Adrenal gland (tissue), 12 donors: Measurements from ENCODE around the gene TWNK. TPM values are rescaled to one million over a fixed set of nuclear protein-coding genes. Genes with fewer than 3 reads are reported as not detected.
A peak's percentile ranks its signal among the peaks of the same experiment; 100 is the strongest.

ENCODE experiments used
- DNase-seq, 7 donors: peaks; one replicate each; pipeline ENCODE4 v3.0.0-alpha.2; 2019 to 2020
- H3K27ac ChIP-seq, 5 donors: fragments of 200-600 bp; sonication (generic) in 4 of 5; 1 replicate in 3 of 5; 2 replicates in 2 of 5; pipeline versions ENCODE4 v1.5.1 to v1.8.0; 2016 to 2020; ENCODE audit warnings: mild to moderate bottlenecking in 1 of 5
- H3K27me3 ChIP-seq: fragments of 200-600 bp; 2 replicates; pipeline ENCODE4 v1.8.0; 2021
- H3K36me3 ChIP-seq, 2 donors: fragments of 200-600 bp; replicated peaks in 1 of 2; 1 replicate in 1 of 2; 2 replicates in 1 of 2; pipeline versions ENCODE4 v1.5.1 to v1.8.0; 2018 to 2022
- H3K4me1 ChIP-seq, 2 donors: fragments of 200-600 bp; replicated peaks in 1 of 2; 1 replicate in 1 of 2; 2 replicates in 1 of 2; pipeline versions ENCODE4 v1.5.1 to v1.8.0; 2018 to 2021
- H3K4me3 ChIP-seq, 4 donors: fragments of 200-600 bp; sonication (generic) in 3 of 4; one replicate each; pipeline ENCODE4 v1.5.1; 2016 to 2018
- H3K9me3 ChIP-seq, 3 donors: fragments of 200-600 bp; sonication (generic) in 1 of 3; replicated peaks in 1 of 3; 1 replicate in 2 of 3; 2 replicates in 1 of 3; pipeline versions ENCODE4 v1.5.1 to v1.8.0; 2016 to 2021
- CTCF ChIP-seq, 6 experiments: fragments of 450-650 bp in 4 of 6; fragments of 200-600 bp in 2 of 6; sonication (generic) in 1 of 6; IDR thresholded peaks; 1 replicate in 5 of 6; 2 replicates in 1 of 6; pipeline versions ENCODE4 v1.5.1 to v1.8.0; 2016 to 2021; ENCODE audit warnings: antibody characterized with exemption in 6 of 6, mild to moderate bottlenecking in 2 of 6, moderate library complexity in 1 of 6
- POLR2A ChIP-seq, 2 donors: fragments of 450-650 bp; IDR thresholded peaks; one replicate each; pipeline ENCODE4 v1.6.1; 2017; ENCODE audit warnings: antibody characterized with exemption in 2 of 2, mild to moderate bottlenecking in 2 of 2, moderate library complexity in 1 of 2
- WGBS, 4 donors: extraction: QIAGEN DNeasy Blood & Tissue Kit in 2 of 4; methylation state at CpG; one replicate each; pipeline versions ENCODE4 v1.1.5 to v1.1.7; 2013 to 2017; 5-methylcytosine and 5-hydroxymethylcytosine counted together
- intact Hi-C, 2 donors: fragments of 100-400 bp; cut with DNase I; formaldehyde crosslinking; loops; one replicate each; pipeline versions ENCODE4 v1.14.1 to v1.15.0; 2022 to 2023
- polyA plus RNA-seq, 3 donors: library from polyadenylated mRNA; stranded (reverse); fragments of 200-250 nt in 2 of 3; fragments of 350-450 nt in 1 of 3; fragmentation: Illumina TruSeq in 1 of 3; extraction: RNeasy Lipid Tissue Mini Kit (QIAGEN cat#74804) in 1 of 3; gene quantifications; one replicate each; pipeline ENCODE4 v1.2.3, GENCODE V29; 2013 to 2014
- total RNA-seq, 9 donors: library from RNA; depleted of rRNA in 4 of 9; stranded (reverse); fragments of >200 nt in 4 of 9; fragments of 120-200 nt in 1 of 9; fragmentation: NEBNext Ultra II Directional in 1 of 9; extraction: Animal tissue kit (Norgen Biotek cat#: 25700) in 1 of 9; gene quantifications; one replicate each; pipeline versions ENCODE4 v1.1.0 to v1.2.4, GENCODE V29; 2013 to 2023
- donor health status: healthy with polysubstance abuse.
- donor health status: Bipolar disorder and iron deficiency.
- donor health status: DM: yes; HTN: yes; CAD: no.
- donor health status: DM: no; HTN: no; CAD: no.
- donor health status: DM: no; HTN: no; CAD: no.
- donor health status: DM: yes; HTN: yes; CAD: no.

Gene TWNK
- total and polyA plus RNA-seq, 12 donors, result 5.3 to 21.8 (median 9.3) TPM

- Histone ChIP-seq H3K4me1 (no peaks in the 10 kb centered on the region), H3K27me3 (no peaks in the 10 kb centered on the region), H3K27ac (no peak overlapping the region), H3K36me3 (peaks cover 0 to 45% of the 10 kb centered on the region in 2 donors), H3K4me3 (no peak overlapping the region), H3K9me3 (no peaks in the 10 kb centered on the region)
- WGBS, 4 donors, result 87 to 89% (median 89%) methylated on average over 13 of the region's 13 CpGs
- intact Hi-C loops, result no loop called here
- TF ChIP-seq POLR2A (IDR thresholded peaks at IDR 0.05) (no peak), CTCF (IDR thresholded peaks at IDR 0.05) (no peak)
- peak in 4 of 7 donors; percentile 5 to 43 (median 13) for DNase-seq
Observed at GRCh38 chr10:100978121-100978900, 9.0 kb upstream of the TWNK start.

- H3K9me3 ChIP-seq, result no peaks in the 10 kb centered on the region
- 84 to 97% (median 86%) methylated on average over 6 to 10 of the region's 10 CpGs for WGBS, 4 donors
- H3K36me3 ChIP-seq, result peaks cover 0 to 50% of the 10 kb centered on the region in 2 donors
- peak in 2 of 7 donors; percentile 6 to 11 for DNase-seq
- no peaks in the 10 kb centered on the region for H3K4me1 ChIP-seq
- intact Hi-C loops, result no loop called here
- no peak overlapping the region for H3K4me3 ChIP-seq
- no peaks in the 10 kb centered on the region for H3K27me3 ChIP-seq
- no peak overlapping the region for H3K27ac ChIP-seq
- TF ChIP-seq CTCF (IDR thresholded peaks at IDR 0.05) (no peak), POLR2A (IDR thresholded peaks at IDR 0.05) (no peak)
Observed at GRCh38 chr10:100978901-100979195, 8.5 kb upstream of the TWNK start.

GRCh38 chr10:100979791-100980272 is 7.5 kb upstream of the TWNK start:
- Histone ChIP-seq H3K27me3 (no peaks in the 10 kb centered on the region), H3K27ac (no peak overlapping the region), H3K9me3 (no peaks in the 10 kb centered on the region), H3K4me1 (no peaks in the 10 kb centered on the region), H3K36me3 (peaks cover 0 to 52% of the 10 kb centered on the region in 2 donors), H3K4me3 (no peak overlapping the region)
- intact Hi-C loops, result no loop called here
- 93 to 100% (median 94%) methylated on average over 6 to 16 of the region's 16 CpGs for WGBS, 4 donors
- DNase-seq, result peak in 5 of 7 donors; percentile 14 to 51 (median 15)
- no peak for TF ChIP-seq CTCF (IDR thresholded peaks at IDR 0.05)
- no peak for TF ChIP-seq POLR2A (IDR thresholded peaks at IDR 0.05)

- intact Hi-C loops, result no loop called here
- TF ChIP-seq CTCF (IDR thresholded peaks at IDR 0.05) (no peak), POLR2A (IDR thresholded peaks at IDR 0.05) (no peak)
- DNase-seq, result peak in 3 of 7 donors; percentile 5 to 30 (median 7)
- peaks cover 0 to 52% of the 10 kb centered on the region in 2 donors for H3K36me3 ChIP-seq
- H3K4me1 ChIP-seq, result no peaks in the 10 kb centered on the region
- H3K27ac ChIP-seq, result no peak overlapping the region
- no peak overlapping the region for H3K4me3 ChIP-seq
- WGBS, 4 donors, result 86 to 90% (median 86%) methylated on average over 2 of the region's 2 CpGs
- no peaks in the 10 kb centered on the region for H3K27me3 ChIP-seq
- H3K9me3 ChIP-seq, result no peaks in the 10 kb centered on the region
Observed at GRCh38 chr10:100980311-100980710, 7.0 kb upstream of the TWNK start.
